ENCODE measurements around the gene SLC37A4. TPM values are rescaled to one million over a fixed set of nuclear protein-coding genes. Genes with fewer than 3 reads are reported as not detected.

SLC37A4 gene
- total and polyA plus RNA-seq, 2 of the 8 experiments (the other 6 are each of a cell fraction or from before 2014, with no cell fraction given): 35.1 to 91.9 TPM

DNA sequence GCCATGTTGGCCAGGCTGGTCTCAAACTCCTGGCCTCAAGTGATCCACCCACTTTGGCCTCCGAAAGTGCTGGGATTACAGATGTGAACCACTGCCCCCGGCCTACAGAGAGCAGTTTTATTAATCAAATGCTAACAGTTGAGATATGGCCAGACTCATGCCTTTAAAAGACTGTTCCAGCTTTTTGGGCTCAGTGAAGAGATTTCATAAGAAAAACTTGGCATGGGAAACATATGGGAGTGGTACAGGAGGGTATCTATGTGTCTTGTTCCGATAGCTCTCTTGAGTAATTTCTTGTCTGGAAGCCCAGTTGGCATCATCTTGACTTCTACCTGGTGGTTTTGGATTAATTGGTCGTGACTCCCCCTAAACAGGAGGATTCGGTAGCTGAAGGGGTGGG is 8.2 kb upstream of the SLC37A4 start (continued):
- TF ChIP-seq, protein P1, sequence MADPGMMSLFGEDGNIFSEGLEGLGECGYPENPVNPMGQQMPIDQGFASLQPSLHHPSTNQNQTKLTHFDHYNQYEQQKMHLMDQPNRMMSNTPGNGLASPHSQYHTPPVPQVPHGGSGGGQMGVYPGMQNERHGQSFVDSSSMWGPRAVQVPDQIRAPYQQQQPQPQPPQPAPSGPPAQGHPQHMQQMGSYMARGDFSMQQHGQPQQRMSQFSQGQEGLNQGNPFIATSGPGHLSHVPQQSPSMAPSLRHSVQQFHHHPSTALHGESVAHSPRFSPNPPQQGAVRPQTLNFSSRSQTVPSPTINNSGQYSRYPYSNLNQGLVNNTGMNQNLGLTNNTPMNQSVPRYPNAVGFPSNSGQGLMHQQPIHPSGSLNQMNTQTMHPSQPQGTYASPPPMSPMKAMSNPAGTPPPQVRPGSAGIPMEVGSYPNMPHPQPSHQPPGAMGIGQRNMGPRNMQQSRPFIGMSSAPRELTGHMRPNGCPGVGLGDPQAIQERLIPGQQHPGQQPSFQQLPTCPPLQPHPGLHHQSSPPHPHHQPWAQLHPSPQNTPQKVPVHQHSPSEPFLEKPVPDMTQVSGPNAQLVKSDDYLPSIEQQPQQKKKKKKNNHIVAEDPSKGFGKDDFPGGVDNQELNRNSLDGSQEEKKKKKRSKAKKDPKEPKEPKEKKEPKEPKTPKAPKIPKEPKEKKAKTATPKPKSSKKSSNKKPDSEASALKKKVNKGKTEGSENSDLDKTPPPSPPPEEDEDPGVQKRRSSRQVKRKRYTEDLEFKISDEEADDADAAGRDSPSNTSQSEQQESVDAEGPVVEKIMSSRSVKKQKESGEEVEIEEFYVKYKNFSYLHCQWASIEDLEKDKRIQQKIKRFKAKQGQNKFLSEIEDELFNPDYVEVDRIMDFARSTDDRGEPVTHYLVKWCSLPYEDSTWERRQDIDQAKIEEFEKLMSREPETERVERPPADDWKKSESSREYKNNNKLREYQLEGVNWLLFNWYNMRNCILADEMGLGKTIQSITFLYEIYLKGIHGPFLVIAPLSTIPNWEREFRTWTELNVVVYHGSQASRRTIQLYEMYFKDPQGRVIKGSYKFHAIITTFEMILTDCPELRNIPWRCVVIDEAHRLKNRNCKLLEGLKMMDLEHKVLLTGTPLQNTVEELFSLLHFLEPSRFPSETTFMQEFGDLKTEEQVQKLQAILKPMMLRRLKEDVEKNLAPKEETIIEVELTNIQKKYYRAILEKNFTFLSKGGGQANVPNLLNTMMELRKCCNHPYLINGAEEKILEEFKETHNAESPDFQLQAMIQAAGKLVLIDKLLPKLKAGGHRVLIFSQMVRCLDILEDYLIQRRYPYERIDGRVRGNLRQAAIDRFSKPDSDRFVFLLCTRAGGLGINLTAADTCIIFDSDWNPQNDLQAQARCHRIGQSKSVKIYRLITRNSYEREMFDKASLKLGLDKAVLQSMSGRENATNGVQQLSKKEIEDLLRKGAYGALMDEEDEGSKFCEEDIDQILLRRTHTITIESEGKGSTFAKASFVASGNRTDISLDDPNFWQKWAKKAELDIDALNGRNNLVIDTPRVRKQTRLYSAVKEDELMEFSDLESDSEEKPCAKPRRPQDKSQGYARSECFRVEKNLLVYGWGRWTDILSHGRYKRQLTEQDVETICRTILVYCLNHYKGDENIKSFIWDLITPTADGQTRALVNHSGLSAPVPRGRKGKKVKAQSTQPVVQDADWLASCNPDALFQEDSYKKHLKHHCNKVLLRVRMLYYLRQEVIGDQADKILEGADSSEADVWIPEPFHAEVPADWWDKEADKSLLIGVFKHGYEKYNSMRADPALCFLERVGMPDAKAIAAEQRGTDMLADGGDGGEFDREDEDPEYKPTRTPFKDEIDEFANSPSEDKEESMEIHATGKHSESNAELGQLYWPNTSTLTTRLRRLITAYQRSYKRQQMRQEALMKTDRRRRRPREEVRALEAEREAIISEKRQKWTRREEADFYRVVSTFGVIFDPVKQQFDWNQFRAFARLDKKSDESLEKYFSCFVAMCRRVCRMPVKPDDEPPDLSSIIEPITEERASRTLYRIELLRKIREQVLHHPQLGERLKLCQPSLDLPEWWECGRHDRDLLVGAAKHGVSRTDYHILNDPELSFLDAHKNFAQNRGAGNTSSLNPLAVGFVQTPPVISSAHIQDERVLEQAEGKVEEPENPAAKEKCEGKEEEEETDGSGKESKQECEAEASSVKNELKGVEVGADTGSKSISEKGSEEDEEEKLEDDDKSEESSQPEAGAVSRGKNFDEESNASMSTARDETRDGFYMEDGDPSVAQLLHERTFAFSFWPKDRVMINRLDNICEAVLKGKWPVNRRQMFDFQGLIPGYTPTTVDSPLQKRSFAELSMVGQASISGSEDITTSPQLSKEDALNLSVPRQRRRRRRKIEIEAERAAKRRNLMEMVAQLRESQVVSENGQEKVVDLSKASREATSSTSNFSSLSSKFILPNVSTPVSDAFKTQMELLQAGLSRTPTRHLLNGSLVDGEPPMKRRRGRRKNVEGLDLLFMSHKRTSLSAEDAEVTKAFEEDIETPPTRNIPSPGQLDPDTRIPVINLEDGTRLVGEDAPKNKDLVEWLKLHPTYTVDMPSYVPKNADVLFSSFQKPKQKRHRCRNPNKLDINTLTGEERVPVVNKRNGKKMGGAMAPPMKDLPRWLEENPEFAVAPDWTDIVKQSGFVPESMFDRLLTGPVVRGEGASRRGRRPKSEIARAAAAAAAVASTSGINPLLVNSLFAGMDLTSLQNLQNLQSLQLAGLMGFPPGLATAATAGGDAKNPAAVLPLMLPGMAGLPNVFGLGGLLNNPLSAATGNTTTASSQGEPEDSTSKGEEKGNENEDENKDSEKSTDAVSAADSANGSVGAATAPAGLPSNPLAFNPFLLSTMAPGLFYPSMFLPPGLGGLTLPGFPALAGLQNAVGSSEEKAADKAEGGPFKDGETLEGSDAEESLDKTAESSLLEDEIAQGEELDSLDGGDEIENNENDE (IDR thresholded peaks at IDR 0.05; ENCODE audit: insufficient replicate concordance, low read length): no peak
- TF ChIP-seq GABPA (IDR thresholded peaks at IDR 0.05; ENCODE audit: borderline replicate concordance, insufficient read depth, low read length) (no peak), KDM4A (IDR thresholded peaks at IDR 0.05; ENCODE audit: low read depth, low read length, severe bottlenecking) (no peak), SRF (IDR thresholded peaks at IDR 0.05; ENCODE audit: low read depth, low read length) (no peak), POU5F1 (IDR thresholded peaks at IDR 0.05; ENCODE audit: low read depth, low read length) (no peak), TAF7 (optimal IDR thresholded peaks at IDR 0.05; ENCODE audit: borderline replicate concordance, low read depth, low read length) (no peak), SP4 (IDR thresholded peaks at IDR 0.05; ENCODE audit: low read length) (no peak), CBX5 (IDR thresholded peaks at IDR 0.05; ENCODE audit: low read depth, low read length) (no peak), SIX5 (IDR thresholded peaks at IDR 0.05; ENCODE audit: low read depth, low read length) (no peak), TCF12 (IDR thresholded peaks at IDR 0.05; ENCODE audit: low read depth, low read length) (no peak), CHD1 (IDR thresholded peaks at IDR 0.05; ENCODE audit: low read depth, low read length) (no peak)
- TF ChIP-seq, protein P2, sequence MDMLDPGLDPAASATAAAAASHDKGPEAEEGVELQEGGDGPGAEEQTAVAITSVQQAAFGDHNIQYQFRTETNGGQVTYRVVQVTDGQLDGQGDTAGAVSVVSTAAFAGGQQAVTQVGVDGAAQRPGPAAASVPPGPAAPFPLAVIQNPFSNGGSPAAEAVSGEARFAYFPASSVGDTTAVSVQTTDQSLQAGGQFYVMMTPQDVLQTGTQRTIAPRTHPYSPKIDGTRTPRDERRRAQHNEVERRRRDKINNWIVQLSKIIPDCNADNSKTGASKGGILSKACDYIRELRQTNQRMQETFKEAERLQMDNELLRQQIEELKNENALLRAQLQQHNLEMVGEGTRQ (IDR thresholded peaks at IDR 0.05; ENCODE audit: low read length): no peak
